CD14-positive monocyte (primary cell): ENCODE data around the gene TMEM14A. TPM values are rescaled to one million over a fixed set of nuclear protein-coding genes. Genes with fewer than 3 reads are reported as not detected.
"Not testable (repeated sequence)": the region's sequence is repeated elsewhere in the genome, so short reads cannot be mapped to it uniquely, and the experiment has no call there.

Experiments used
- DNase-seq, 3 donors: peaks; one replicate each; pipeline ENCODE4 v3.0.0-alpha.2; 2011 to 2022
- H2AFZ ChIP-seq: 2 replicates; pipeline ENCODE4 v1.6.0; 2012; ENCODE audit warnings: mild to moderate bottlenecking, low read depth, low read length, inconsistent platforms; ENCODE audit not compliant: insufficient read depth, poor library complexity, severe bottlenecking
- H3K27ac ChIP-seq, 2 donors: 1 replicate in 1 of 2; 2 replicates in 1 of 2; pipeline ENCODE4 v1.5.1; 2012 to 2013; ENCODE audit warnings: low read length in 2 of 2, control low read depth in 1 of 2, inconsistent platforms in 1 of 2, low read depth in 1 of 2, mild to moderate bottlenecking in 1 of 2
- H3K27me3 ChIP-seq, 2 donors: one replicate each; pipeline versions ENCODE4 v1.6.0 to v1.6.1; 2011 to 2013; ENCODE audit warnings: low read length in 2 of 2; ENCODE audit not compliant: control insufficient read depth in 2 of 2, insufficient read depth in 2 of 2
- H3K36me3 ChIP-seq, 2 donors: replicated peaks in 1 of 2; 1 replicate in 1 of 2; 2 replicates in 1 of 2; pipeline versions ENCODE4 v1.5.1 to v1.6.1; 2012 to 2013; ENCODE audit warnings: low read length in 2 of 2, control low read depth in 1 of 2, inconsistent platforms in 1 of 2, mild to moderate bottlenecking in 1 of 2; ENCODE audit not compliant: insufficient read depth in 2 of 2, control insufficient read depth in 1 of 2
- H3K4me1 ChIP-seq, 2 donors: 1 replicate in 1 of 2; 2 replicates in 1 of 2; pipeline versions ENCODE4 v1.5.1 to v1.6.1; 2012 to 2013; ENCODE audit warnings: low read length in 2 of 2, control low read depth in 1 of 2, inconsistent platforms in 1 of 2, mild to moderate bottlenecking in 1 of 2, moderate library complexity in 1 of 2; ENCODE audit not compliant: insufficient read depth in 2 of 2, control insufficient read depth in 1 of 2
- H3K4me2 ChIP-seq: replicated peaks from 2 replicates; pipeline ENCODE3; 2012; ENCODE audit warnings: low read length, moderate library complexity, mild to moderate bottlenecking; ENCODE audit not compliant: poor library complexity, severe bottlenecking; ENCODE audit errors: extremely low read depth
- H3K4me3 ChIP-seq, 3 experiments: fragments of 200-600 bp in 1 of 3; sonication (generic) in 1 of 3; replicated peaks in 1 of 3; 1 replicate in 2 of 3; 2 replicates in 1 of 3; pipeline ENCODE4 v1.5.1; 2011 to 2013; ENCODE audit warnings: low read length in 3 of 3, mild to moderate bottlenecking in 3 of 3, control low read depth in 2 of 3, low read depth in 2 of 3, inconsistent platforms in 1 of 3, moderate library complexity in 1 of 3
- H3K79me2 ChIP-seq: 2 replicates; pipeline ENCODE4 v1.6.0; 2012; ENCODE audit warnings: mild to moderate bottlenecking, control low read depth, inconsistent platforms, low read length, moderate library complexity; ENCODE audit not compliant: insufficient read depth
- H3K9ac ChIP-seq: 2 replicates; pipeline ENCODE4 v1.6.0; 2017; ENCODE audit warnings: low read length, mild to moderate bottlenecking; ENCODE audit not compliant: insufficient read depth, poor library complexity, severe bottlenecking
- H3K9me3 ChIP-seq, 2 donors: replicated peaks in 1 of 2; 1 replicate in 1 of 2; 2 replicates in 1 of 2; pipeline versions ENCODE4 v1.5.1 to v1.6.1; 2012 to 2013; ENCODE audit warnings: low read length in 2 of 2, control low read depth in 1 of 2; ENCODE audit not compliant: control insufficient read depth in 1 of 2, insufficient read depth in 1 of 2
- H4K20me1 ChIP-seq: 2 replicates; pipeline ENCODE4 v1.6.0; 2012; ENCODE audit warnings: mild to moderate bottlenecking, low read length, control low read depth, moderate library complexity; ENCODE audit not compliant: insufficient read depth
- H3K27ac Mint-ChIP-seq, 7 donors: one replicate each; pipeline ENCODE4 v1.8.0; 2020; ENCODE audit warnings: mild to moderate bottlenecking in 7 of 7, mixed read lengths in 7 of 7, moderate library complexity in 6 of 7, inconsistent platforms in 2 of 7
- H3K27me3 Mint-ChIP-seq, 3 donors: one replicate each; pipeline ENCODE4 v1.8.0; 2021 to 2022; ENCODE audit warnings: low read depth in 3 of 3, mild to moderate bottlenecking in 3 of 3, mixed read lengths in 3 of 3, moderate library complexity in 3 of 3, inconsistent platforms in 1 of 3
- H3K36me3 Mint-ChIP-seq, 2 donors: one replicate each; pipeline ENCODE4 v1.8.0; 2020; ENCODE audit warnings: mixed read lengths in 2 of 2, inconsistent platforms in 1 of 2, mild to moderate bottlenecking in 1 of 2
- H3K4me1 Mint-ChIP-seq: one replicate; pipeline ENCODE4 v1.8.0; 2020; ENCODE audit warnings: mild to moderate bottlenecking, mixed read lengths
- H3K4me3 Mint-ChIP-seq, 2 donors: one replicate each; pipeline ENCODE4 v1.8.0; 2020; ENCODE audit warnings: mild to moderate bottlenecking in 2 of 2, mixed read lengths in 2 of 2, moderate library complexity in 1 of 2
- H3K9me3 Mint-ChIP-seq, 7 donors: one replicate each; pipeline ENCODE4 v1.8.0; 2020 to 2022; ENCODE audit warnings: mixed read lengths in 7 of 7, mild to moderate bottlenecking in 6 of 7, moderate library complexity in 6 of 7, inconsistent platforms in 2 of 7
- CTCF ChIP-seq: fragments of 200-600 bp; IDR thresholded peaks from one replicate; pipeline ENCODE4 v1.8.0; 2022; ENCODE audit warnings: antibody characterized with exemption, mild to moderate bottlenecking
- WGBS: methylation state at CpG from one replicate; pipeline ENCODE4 v1.1.5; 2013; ENCODE audit warnings: missing lambda C conversion rate; ENCODE audit not compliant: insufficient coverage; 5-methylcytosine and 5-hydroxymethylcytosine counted together
- intact Hi-C, 2 donors: fragments of 100-400 bp; cut with micrococcal nuclease; formaldehyde crosslinking; loops; one replicate each; pipeline versions ENCODE4 v1.15.0 to v1.15.1; 2023
- polyA plus RNA-seq, 3 donors: library from polyadenylated mRNA; depleted of rRNA in 1 of 3; unstranded in 2 of 3; stranded (reverse) in 1 of 3; fragments of 300-500 nt in 2 of 3; fragments of >200 nt in 1 of 3; fragmentation: Illumina TruSeq in 2 of 3; gene quantifications; 1 replicate in 2 of 3; 2 replicates in 1 of 3; pipeline ENCODE4 v1.2.3, GENCODE V29; 2012 to 2021

The TMEM14A gene
- polyA plus RNA-seq, 3 donors: 0.08 to 0.23 (median 0.20) TPM

DNA sequence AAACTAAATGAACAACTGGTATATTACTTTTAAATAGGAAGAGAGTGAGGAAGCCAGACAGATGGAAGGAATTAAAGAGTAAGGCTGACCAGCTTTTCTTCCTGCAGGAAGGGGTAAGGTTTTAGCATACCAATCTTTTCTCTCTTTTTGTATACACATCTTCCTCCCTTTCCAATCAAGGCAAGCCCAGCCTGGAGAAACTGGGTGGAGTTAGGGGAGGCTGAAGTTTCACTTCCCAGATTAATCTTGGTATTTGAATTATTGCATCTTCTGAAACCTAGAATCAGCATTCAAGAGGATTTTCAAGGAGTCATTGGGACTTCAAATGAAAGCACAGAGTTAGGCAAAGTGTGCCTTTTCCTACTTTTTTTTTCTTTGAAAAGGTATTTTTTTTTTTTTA lies 33.1 kb downstream of the TMEM14A start:
- Histone ChIP-seq H3K27ac (no peak overlapping the region), H3K4me2 (no peak overlapping the region), H3K9me3 (peaks cover 6 to 7% of the 10 kb centered on the region in 2 donors), H3K79me2 (no peaks in the 10 kb centered on the region), H2AFZ (no peak overlapping the region), H3K4me1 (peaks cover 0 to 6% of the 10 kb centered on the region in 2 donors), H3K27me3 (peaks cover 15 to 44% of the 10 kb centered on the region in 2 donors), H3K36me3 (no peaks in the 10 kb centered on the region), H3K4me3 (no peak overlapping the region), H3K9ac (no peak overlapping the region), H4K20me1 (no peaks in the 10 kb centered on the region)
- Mint-ChIP-seq H3K36me3 (no peaks in the 10 kb centered on the region), H3K4me3 (no peak overlapping the region), H3K27me3 (peaks cover 20 to 32% (median 26%) of the 10 kb centered on the region in 3 donors), H3K27ac (no peak overlapping the region), H3K9me3 (peaks cover 0 to 17% (median 6%) of the 10 kb centered on the region in 7 donors), H3K4me1 (peaks cover 7% of the 10 kb centered on the region)
- intact Hi-C loops: no loop called here
- TF ChIP-seq CTCF: no peak
- peak in 2 of 3 donors; percentile 9 for DNase-seq

- H2AFZ ChIP-seq, H4K20me1 ChIP-seq, H3K36me3 ChIP-seq, H3K4me3 Mint-ChIP-seq, H3K4me3 ChIP-seq, H3K27ac Mint-ChIP-seq, H3K27ac ChIP-seq, H3K79me2 ChIP-seq, H3K9ac ChIP-seq, H3K4me1 Mint-ChIP-seq, H3K4me2 ChIP-seq, H3K9me3 ChIP-seq, intact Hi-C loops, H3K4me1 ChIP-seq, H3K36me3 Mint-ChIP-seq, DNase-seq: not testable (repeated sequence)
- Mint-ChIP-seq H3K9me3 (peaks cover 0 to 17% (median 6%) of the 10 kb centered on the region in 7 donors), H3K27me3 (peaks cover 14 to 28% (median 26%) of the 10 kb centered on the region in 3 donors)
- H3K27me3 ChIP-seq: peaks cover 11 to 38% of the 10 kb centered on the region in 2 donors
- WGBS: 98% methylated on average over 4 of the region's 6 CpGs
Observed at GRCh38 chr6:52704781-52705502, 34.0 kb downstream of the TMEM14A start.
